Breast epithelium (tissue), 3 donors: ENCODE results near the gene TREML4.

Experiments
- CTCF ChIP-seq, 3 donors: fragments of 450-650 bp; IDR thresholded peaks; one replicate each; pipeline ENCODE4 v1.5.1; 2016 to 2017; ENCODE audit warnings: antibody characterized with exemption in 3 of 3, mild to moderate bottlenecking in 3 of 3, moderate library complexity in 3 of 3
- POLR2A ChIP-seq: fragments of 450-650 bp; IDR thresholded peaks from one replicate; pipeline ENCODE4 v1.6.1; 2016; ENCODE audit warnings: antibody characterized with exemption, mild to moderate bottlenecking, moderate library complexity
- POLR2AphosphoS5 ChIP-seq, 3 donors: sonication (generic); formaldehyde crosslinking; IDR thresholded peaks; one replicate each; pipeline ENCODE4 v1.6.1; 2017; ENCODE audit warnings: antibody characterized with exemption in 3 of 3

- TF ChIP-seq POLR2A, result no peak
- TF ChIP-seq CTCF (IDR thresholded peaks at IDR 0.05), result no peak
- TF ChIP-seq POLR2AphosphoS5 (IDR thresholded peaks at IDR 0.05), result no peak
Observed at GRCh38 chr6:41247882-41248705, 19.9 kb downstream of the TREML4 start.
